KOPT-K1 (cell line): ENCODE data around the gene KRT15.

Experiments
- H3K27ac ChIP-seq: fragments of 200-600 bp; sonication (generic); 2 replicates; pipeline ENCODE4 v1.5.1; 2016; ENCODE audit warnings: antibody characterized with exemption, mild to moderate bottlenecking, low read depth, low read length; ENCODE audit not compliant: poor library complexity, severe bottlenecking
- H3K36me3 ChIP-seq: fragments of 200-600 bp; sonication (generic); 2 replicates; pipeline ENCODE4 v1.5.1; 2017; ENCODE audit warnings: antibody characterized with exemption, mild to moderate bottlenecking, low read length, moderate library complexity; ENCODE audit not compliant: insufficient read depth
- H3K9me3 ChIP-seq: fragments of 200-600 bp; sonication (generic); 2 replicates; pipeline ENCODE4 v1.5.1; 2017; ENCODE audit warnings: antibody characterized with exemption, low read length, mild to moderate bottlenecking; ENCODE audit not compliant: insufficient read depth, poor library complexity, severe bottlenecking

KRT15 gene

GRCh38 chr17:41474863-41475262 lies 43.8 kb downstream of the KRT15 start:
- Histone ChIP-seq H3K9me3 (peaks cover 5% of the 10 kb centered on the region), H3K36me3 (no peaks in the 10 kb centered on the region), H3K27ac (no peak overlapping the region)

- peaks cover 15% of the 10 kb centered on the region for H3K9me3 ChIP-seq
Observed at GRCh38 chr17:41468346-41468745, 50.3 kb downstream of the KRT15 start.

GRCh38 chr17:41467561-41467960 lies 51.1 kb downstream of the KRT15 start:
- H3K36me3 ChIP-seq: no peaks in the 10 kb centered on the region
- peaks cover 15% of the 10 kb centered on the region for H3K9me3 ChIP-seq
- H3K27ac ChIP-seq: no peak overlapping the region

More at GRCh38 chr17:41468346-41468745, 50.3 kb downstream of the KRT15 start:
- no peak overlapping the region for H3K27ac ChIP-seq
- no peaks in the 10 kb centered on the region for H3K36me3 ChIP-seq

DNA sequence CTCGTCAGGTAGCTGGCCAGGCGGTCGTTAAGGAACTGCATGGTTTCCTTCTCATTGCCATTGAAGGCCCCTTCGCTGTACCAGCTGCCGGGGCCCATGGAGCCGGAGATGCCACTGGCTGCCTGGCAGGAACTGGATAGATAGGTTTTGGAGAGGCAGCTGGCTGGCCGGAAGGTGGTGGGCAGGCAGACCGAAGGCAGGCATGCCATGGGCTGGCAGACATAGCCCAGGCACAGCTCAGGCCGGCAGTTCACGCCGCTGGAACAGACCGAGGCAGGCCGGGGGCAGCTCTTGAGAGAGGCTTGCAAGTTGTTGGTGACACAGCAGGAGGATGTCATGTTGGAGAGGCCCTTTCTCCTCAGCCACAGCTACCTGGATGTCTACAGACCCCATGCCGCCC lies 51.7 kb downstream of the KRT15 start, which contains the start of gene KRT32:
KRT32 (minus strand) TSS at position 399 of the 400 bp plus-strand sequence; CDS start at position 338, 61 bp downstream.
- Histone ChIP-seq H3K36me3 (no peaks in the 10 kb centered on the region), H3K27ac (no peak within 1 kb of the TSS), H3K9me3 (peaks cover 14% of the 10 kb centered on the region)

DNA sequence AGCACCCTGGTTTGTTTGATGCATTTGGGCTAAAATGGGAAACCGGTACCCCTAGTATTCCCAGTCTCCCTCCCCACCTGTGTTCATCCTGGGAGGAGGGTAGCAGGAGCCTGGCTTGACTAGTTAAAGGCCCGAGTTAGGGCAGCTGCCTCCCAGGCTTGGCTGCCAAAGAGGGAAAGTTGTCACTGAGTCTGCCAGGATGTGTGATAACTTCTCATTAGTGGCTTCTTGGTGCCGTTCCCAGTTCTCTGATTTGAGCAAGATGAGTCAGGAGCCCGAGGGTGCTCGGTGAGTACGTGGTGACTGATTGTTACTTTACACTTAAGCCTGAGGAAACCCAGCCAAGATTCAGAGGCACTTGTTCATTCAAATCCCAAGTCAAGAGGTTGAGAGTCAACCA lies 54.0 kb downstream of the KRT15 start:
- H3K9me3 ChIP-seq: peaks cover 10% of the 10 kb centered on the region

DNA sequence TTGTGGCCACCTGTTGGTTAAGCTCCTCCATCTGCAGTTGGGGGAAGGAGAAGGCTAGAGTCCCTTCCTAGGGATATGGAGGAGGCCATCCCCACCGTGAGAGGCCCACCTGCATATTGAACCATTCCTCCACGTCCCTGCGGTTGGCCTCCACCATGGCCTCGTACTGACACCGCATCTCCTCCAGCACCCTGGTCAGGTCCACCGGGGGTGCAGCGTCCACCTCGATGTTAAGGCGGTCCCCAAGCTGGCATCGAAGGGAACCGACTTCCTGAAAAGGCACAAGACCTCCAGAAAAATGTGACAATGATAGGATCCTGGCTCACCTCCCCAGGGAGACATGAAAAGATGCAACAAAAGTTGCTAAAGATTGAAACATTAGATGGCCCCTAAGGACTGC lies 54.5 kb downstream of the KRT15 start:
- Histone ChIP-seq H3K36me3 (no peaks in the 10 kb centered on the region), H3K9me3 (peaks cover 10% of the 10 kb centered on the region), H3K27ac (no peak overlapping the region)

More for the DNA sequence above, 54.0 kb downstream of the KRT15 start:
- no peaks in the 10 kb centered on the region for H3K36me3 ChIP-seq
- H3K27ac ChIP-seq: no peak overlapping the region

GRCh38 chr17:41463746-41464145 lies 54.9 kb downstream of the KRT15 start:
- no peak overlapping the region for H3K27ac ChIP-seq
- peaks cover 9% of the 10 kb centered on the region for H3K9me3 ChIP-seq
- H3K36me3 ChIP-seq: no peaks in the 10 kb centered on the region
